Measurements from ENCODE around the gene KCNK5. TPM values are rescaled to one million over a fixed set of nuclear protein-coding genes. Genes with fewer than 3 reads are reported as not detected.

KCNK5 gene
- total and polyA plus RNA-seq, 2 donors (not counting 1 experiment from before 2014, with no cell fraction given) = 0.07 TPM; not detected in 1

GRCh38 chr6:39268171-39268570 is 38.9 kb upstream of the KCNK5 start:
- no peak overlapping the region for H3K4me3 Mint-ChIP-seq
- H3K4me1 Mint-ChIP-seq = no peaks in the 10 kb centered on the region
- no peaks in the 10 kb centered on the region for H3K79me2 ChIP-seq (ENCODE audit: control insufficient read depth, insufficient read depth, low read length)
- H3K27me3 ChIP-seq (replicated peaks in 1 of 4; ENCODE audit: control extremely low read depth in 1 of 4, control insufficient read depth in 3 of 4, insufficient read depth in 4 of 4, low read length in 3 of 4) = peaks cover 0 to 4% (median 0%) of the 10 kb centered on the region in 4 experiments
- POLR2A ChIA-PET = no interaction called here
- ATAC-seq (ENCODE audit: low read depth) (no peak), DNase-seq (no peak)
- CTCF ChIA-PET = no interaction called here
- no peak overlapping the region for H2AFZ ChIP-seq (ENCODE audit: insufficient read depth, low read depth, low read length, poor library complexity, severe bottlenecking)
- H3K27me3 Mint-ChIP-seq = peaks cover 17% of the 10 kb centered on the region
- H3K9ac ChIP-seq (ENCODE audit: low read length) = no peak overlapping the region
- H3K9me3 Mint-ChIP-seq (ENCODE audit: insufficient read depth) = peaks cover 3% of the 10 kb centered on the region
- no peaks in the 10 kb centered on the region for H3K9me3 ChIP-seq (ENCODE audit: control extremely low read depth in 1 of 3, control insufficient read depth in 2 of 3, insufficient read depth in 1 of 3, low read length in 2 of 3)
- no peak overlapping the region for H3K27ac ChIP-seq (ENCODE audit: low read length in 2 of 2)
- TF ChIP-seq, protein P1, sequence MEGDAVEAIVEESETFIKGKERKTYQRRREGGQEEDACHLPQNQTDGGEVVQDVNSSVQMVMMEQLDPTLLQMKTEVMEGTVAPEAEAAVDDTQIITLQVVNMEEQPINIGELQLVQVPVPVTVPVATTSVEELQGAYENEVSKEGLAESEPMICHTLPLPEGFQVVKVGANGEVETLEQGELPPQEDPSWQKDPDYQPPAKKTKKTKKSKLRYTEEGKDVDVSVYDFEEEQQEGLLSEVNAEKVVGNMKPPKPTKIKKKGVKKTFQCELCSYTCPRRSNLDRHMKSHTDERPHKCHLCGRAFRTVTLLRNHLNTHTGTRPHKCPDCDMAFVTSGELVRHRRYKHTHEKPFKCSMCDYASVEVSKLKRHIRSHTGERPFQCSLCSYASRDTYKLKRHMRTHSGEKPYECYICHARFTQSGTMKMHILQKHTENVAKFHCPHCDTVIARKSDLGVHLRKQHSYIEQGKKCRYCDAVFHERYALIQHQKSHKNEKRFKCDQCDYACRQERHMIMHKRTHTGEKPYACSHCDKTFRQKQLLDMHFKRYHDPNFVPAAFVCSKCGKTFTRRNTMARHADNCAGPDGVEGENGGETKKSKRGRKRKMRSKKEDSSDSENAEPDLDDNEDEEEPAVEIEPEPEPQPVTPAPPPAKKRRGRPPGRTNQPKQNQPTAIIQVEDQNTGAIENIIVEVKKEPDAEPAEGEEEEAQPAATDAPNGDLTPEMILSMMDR (IDR thresholded peaks at IDR 0.05) = no peak
- TF ChIP-seq EZH2 (IDR thresholded peaks at IDR 0.05; ENCODE audit: borderline replicate concordance, insufficient read depth, low read depth, low read length, poor library complexity, severe bottlenecking) = no peak
- intact Hi-C loops (cut with micrococcal nuclease) = no loop called here
- no peak overlapping the region for H3K27ac Mint-ChIP-seq
- H3K4me1 ChIP-seq (ENCODE audit: control insufficient read depth in 2 of 2, insufficient read depth in 2 of 2, low read length in 2 of 2) = no peaks in the 10 kb centered on the region
- H3K36me3 ChIP-seq (replicated peaks in 1 of 2; ENCODE audit: control extremely low read depth in 1 of 2, control insufficient read depth in 1 of 2, extremely low read depth in 1 of 2, insufficient read depth in 2 of 2, low read length in 1 of 2) = no peaks in the 10 kb centered on the region
- H3K4me2 ChIP-seq (replicated peaks; ENCODE audit: low read depth, low read length, poor library complexity, severe bottlenecking) = no peak overlapping the region
- H4K20me1 ChIP-seq (ENCODE audit: control insufficient read depth, insufficient read depth, low read length, poor library complexity, severe bottlenecking) = no peaks in the 10 kb centered on the region
- H3K4me3 ChIP-seq (ENCODE audit: control extremely low read depth in 1 of 5, extremely low read depth in 1 of 5, insufficient read depth in 1 of 5, low read depth in 2 of 5, low read length in 4 of 5) = no peak overlapping the region
- 54% methylated on average over 4 of the region's 7 CpGs for WGBS (ENCODE audit: insufficient coverage)

- Histone ChIP-seq H4K20me1 (ENCODE audit: control insufficient read depth, insufficient read depth, low read length, poor library complexity, severe bottlenecking) (no peaks in the 10 kb centered on the region), H3K79me2 (ENCODE audit: control insufficient read depth, insufficient read depth, low read length) (no peaks in the 10 kb centered on the region), H3K4me1 (ENCODE audit: control insufficient read depth in 2 of 2, insufficient read depth in 2 of 2, low read length in 2 of 2) (no peaks in the 10 kb centered on the region), H3K4me3 (ENCODE audit: control extremely low read depth in 1 of 5, extremely low read depth in 1 of 5, insufficient read depth in 1 of 5, low read depth in 2 of 5, low read length in 4 of 5) (no peak overlapping the region), H2AFZ (ENCODE audit: insufficient read depth, low read depth, low read length, poor library complexity, severe bottlenecking) (no peak overlapping the region), H3K9me3 (ENCODE audit: control extremely low read depth in 1 of 3, control insufficient read depth in 2 of 3, insufficient read depth in 1 of 3, low read length in 2 of 3) (no peaks in the 10 kb centered on the region), H3K4me2 (replicated peaks; ENCODE audit: low read depth, low read length, poor library complexity, severe bottlenecking) (no peak overlapping the region), H3K9ac (ENCODE audit: low read length) (no peak overlapping the region), H3K27ac (ENCODE audit: low read length in 2 of 2) (no peak overlapping the region), H3K27me3 (replicated peaks in 1 of 4; ENCODE audit: control extremely low read depth in 1 of 4, control insufficient read depth in 3 of 4, insufficient read depth in 4 of 4, low read length in 3 of 4) (peaks cover 0 to 6% (median under 1%) of the 10 kb centered on the region in 4 experiments), H3K36me3 (replicated peaks in 1 of 2; ENCODE audit: control extremely low read depth in 1 of 2, control insufficient read depth in 1 of 2, extremely low read depth in 1 of 2, insufficient read depth in 2 of 2, low read length in 1 of 2) (no peaks in the 10 kb centered on the region)
- peaks cover 15% of the 10 kb centered on the region for H3K27me3 Mint-ChIP-seq
- POLR2A ChIA-PET = no interaction called here
- no peaks in the 10 kb centered on the region for H3K4me1 Mint-ChIP-seq
- no peak overlapping the region for H3K27ac Mint-ChIP-seq
- DNase-seq (no peak), ATAC-seq (ENCODE audit: low read depth) (no peak)
- intact Hi-C loops (cut with micrococcal nuclease) = no loop called here
- H3K9me3 Mint-ChIP-seq (ENCODE audit: insufficient read depth) = peaks cover 3% of the 10 kb centered on the region
- no peak for TF ChIP-seq EZH2 (IDR thresholded peaks at IDR 0.05; ENCODE audit: borderline replicate concordance, insufficient read depth, low read depth, low read length, poor library complexity, severe bottlenecking)
- TF ChIP-seq, protein P1 (IDR thresholded peaks at IDR 0.05) = no peak
- WGBS (ENCODE audit: insufficient coverage) = 84% methylated on average over 5 of the region's 5 CpGs
- CTCF ChIA-PET = interaction anchor here (0.9 kb wide), 1 partner anchor 36 kb away, joined by 3 read pairs; no protein-coding TSS in a partner anchor
- no peak overlapping the region for H3K4me3 Mint-ChIP-seq
Measured at GRCh38 chr6:39266782-39267355, 37.6 kb upstream of the KCNK5 start.
